ENCODE measurements around the gene BOLA3. TPM values are rescaled to one million over a fixed set of nuclear protein-coding genes. Genes with fewer than 3 reads are reported as not detected.

BOLA3 gene
- total and polyA plus RNA-seq, 2 donors (not counting 1 experiment from before 2014, with no cell fraction given): 28.2 to 48.8 TPM

DNA sequence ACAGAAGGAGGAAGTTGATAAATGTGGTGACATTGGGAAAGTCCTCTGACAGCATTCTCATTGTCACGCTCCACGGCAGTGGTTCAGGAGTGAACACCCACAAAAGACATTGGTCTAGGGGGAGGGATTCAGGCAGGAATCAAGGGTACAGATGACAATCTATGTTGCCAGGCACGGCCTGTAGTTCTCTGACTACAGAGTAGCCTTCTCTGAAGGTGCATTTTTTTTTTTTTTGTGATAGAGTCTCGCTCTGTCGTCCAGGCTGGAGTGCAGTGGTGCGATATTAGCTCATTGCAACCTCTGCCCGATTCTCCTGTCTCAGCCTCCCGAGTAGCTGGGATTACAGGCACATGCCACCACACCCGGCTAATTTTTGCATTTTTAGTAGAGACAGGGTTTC, 38.3 kb upstream of the BOLA3 start:
- Histone ChIP-seq H3K9ac (ENCODE audit: insufficient read depth, low read length) (no peak overlapping the region), H4K20me1 (ENCODE audit: control insufficient read depth, extremely low read depth, insufficient read depth, low read length) (no peaks in the 10 kb centered on the region), H3K27me3 (ENCODE audit: control insufficient read depth, insufficient read depth, low read length) (peaks cover 3% of the 10 kb centered on the region), H2AFZ (ENCODE audit: low read length) (no peak overlapping the region), H3K79me2 (ENCODE audit: control insufficient read depth, insufficient read depth, low read length) (no peaks in the 10 kb centered on the region), H3K9me3 (ENCODE audit: control insufficient read depth, insufficient read depth, low read depth, low read length) (no peaks in the 10 kb centered on the region), H3K4me1 (ENCODE audit: control insufficient read depth, extremely low read depth, insufficient read depth, low read length) (peaks cover 3% of the 10 kb centered on the region), H3K36me3 (ENCODE audit: control insufficient read depth, insufficient read depth, low read length) (no peaks in the 10 kb centered on the region), H3K4me3 (replicated peaks in 1 of 4; ENCODE audit: control extremely low read depth in 1 of 4, insufficient read depth in 1 of 4, low read depth in 3 of 4, low read length in 4 of 4) (no peak overlapping the region), H3K27ac (ENCODE audit: insufficient read depth, low read length) (no peak overlapping the region), H3K4me2 (ENCODE audit: extremely low read depth, insufficient read depth, low read length) (no peak overlapping the region)
- no peak for DNase-seq (ENCODE audit: low read depth in 2 of 2)
- no peak for TF ChIP-seq EZH2 (IDR thresholded peaks at IDR 0.05; ENCODE audit: low read length, missing control alignments)
- TF ChIP-seq, protein P1, sequence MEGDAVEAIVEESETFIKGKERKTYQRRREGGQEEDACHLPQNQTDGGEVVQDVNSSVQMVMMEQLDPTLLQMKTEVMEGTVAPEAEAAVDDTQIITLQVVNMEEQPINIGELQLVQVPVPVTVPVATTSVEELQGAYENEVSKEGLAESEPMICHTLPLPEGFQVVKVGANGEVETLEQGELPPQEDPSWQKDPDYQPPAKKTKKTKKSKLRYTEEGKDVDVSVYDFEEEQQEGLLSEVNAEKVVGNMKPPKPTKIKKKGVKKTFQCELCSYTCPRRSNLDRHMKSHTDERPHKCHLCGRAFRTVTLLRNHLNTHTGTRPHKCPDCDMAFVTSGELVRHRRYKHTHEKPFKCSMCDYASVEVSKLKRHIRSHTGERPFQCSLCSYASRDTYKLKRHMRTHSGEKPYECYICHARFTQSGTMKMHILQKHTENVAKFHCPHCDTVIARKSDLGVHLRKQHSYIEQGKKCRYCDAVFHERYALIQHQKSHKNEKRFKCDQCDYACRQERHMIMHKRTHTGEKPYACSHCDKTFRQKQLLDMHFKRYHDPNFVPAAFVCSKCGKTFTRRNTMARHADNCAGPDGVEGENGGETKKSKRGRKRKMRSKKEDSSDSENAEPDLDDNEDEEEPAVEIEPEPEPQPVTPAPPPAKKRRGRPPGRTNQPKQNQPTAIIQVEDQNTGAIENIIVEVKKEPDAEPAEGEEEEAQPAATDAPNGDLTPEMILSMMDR (conservative IDR thresholded peaks at IDR 0.05 in 1 of 2, IDR thresholded peaks at IDR 0.05 in 1 of 2; ENCODE audit: low read depth in 1 of 2, low read length in 2 of 2): no peak

DNA sequence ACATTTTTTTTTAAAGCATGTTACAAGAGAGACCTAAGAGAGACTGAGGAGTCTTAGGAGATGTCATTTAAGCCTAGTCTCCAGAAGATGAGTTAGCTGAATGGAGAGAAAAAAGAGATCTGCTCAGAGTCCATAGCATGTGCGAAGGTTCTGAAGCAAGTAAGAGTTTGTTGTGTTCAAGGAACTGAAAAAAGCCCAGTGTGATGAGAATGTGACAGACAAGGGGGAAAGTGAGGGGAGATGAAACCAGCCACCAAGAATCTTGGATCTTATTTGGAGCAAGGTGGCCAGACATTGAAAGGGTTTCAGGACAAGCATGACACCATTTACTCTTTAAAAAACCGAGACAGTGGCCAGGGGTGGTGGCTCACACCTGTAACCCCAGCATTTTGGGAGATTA, 36.2 kb upstream of the BOLA3 start:
- no peak overlapping the region for H3K27ac ChIP-seq (ENCODE audit: insufficient read depth, low read length)
- no peak overlapping the region for H2AFZ ChIP-seq (ENCODE audit: low read length)
- H3K79me2 ChIP-seq (ENCODE audit: control insufficient read depth, insufficient read depth, low read length): no peaks in the 10 kb centered on the region
- TF ChIP-seq, protein P1 (conservative IDR thresholded peaks at IDR 0.05 in 1 of 2, IDR thresholded peaks at IDR 0.05 in 1 of 2; ENCODE audit: low read depth in 1 of 2, low read length in 2 of 2): no peak
- no peak for TF ChIP-seq EZH2 (IDR thresholded peaks at IDR 0.05; ENCODE audit: low read length, missing control alignments)
- no peak overlapping the region for H3K4me2 ChIP-seq (ENCODE audit: extremely low read depth, insufficient read depth, low read length)
- no peak for DNase-seq (ENCODE audit: low read depth in 2 of 2)
- H3K9ac ChIP-seq (ENCODE audit: insufficient read depth, low read length): no peak overlapping the region
- no peaks in the 10 kb centered on the region for H4K20me1 ChIP-seq (ENCODE audit: control insufficient read depth, extremely low read depth, insufficient read depth, low read length)
- H3K36me3 ChIP-seq (ENCODE audit: control insufficient read depth, insufficient read depth, low read length): no peaks in the 10 kb centered on the region
- no peaks in the 10 kb centered on the region for H3K9me3 ChIP-seq (ENCODE audit: control insufficient read depth, insufficient read depth, low read depth, low read length)
- no peak overlapping the region for H3K4me3 ChIP-seq (replicated peaks in 1 of 4; ENCODE audit: control extremely low read depth in 1 of 4, insufficient read depth in 1 of 4, low read depth in 3 of 4, low read length in 4 of 4)
- peaks cover 3% of the 10 kb centered on the region for H3K27me3 ChIP-seq (ENCODE audit: control insufficient read depth, insufficient read depth, low read length)
- H3K4me1 ChIP-seq (ENCODE audit: control insufficient read depth, extremely low read depth, insufficient read depth, low read length): peaks cover 3% of the 10 kb centered on the region

DNA sequence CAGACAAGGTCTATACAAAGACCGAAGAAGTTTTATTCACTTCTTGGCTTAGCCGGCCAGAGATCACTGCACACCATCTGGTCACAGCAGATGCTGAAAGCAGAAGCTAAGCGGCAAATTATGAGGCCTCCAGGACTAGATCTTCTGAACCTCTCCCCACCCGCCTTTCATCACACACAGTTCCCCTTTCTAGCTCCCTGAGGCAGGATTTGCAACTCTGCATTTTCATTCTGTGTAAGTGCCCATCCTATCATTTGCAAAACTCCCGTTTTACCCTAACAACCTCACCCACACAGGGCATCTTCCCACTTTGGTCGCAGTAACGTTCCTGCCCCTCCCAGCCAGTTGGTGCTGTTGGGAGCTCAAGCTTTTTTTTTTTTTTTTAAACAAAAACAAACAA, 34.0 kb upstream of the BOLA3 start:
- no peaks in the 10 kb centered on the region for H3K4me1 ChIP-seq (ENCODE audit: control insufficient read depth, extremely low read depth, insufficient read depth, low read length)
- TF ChIP-seq, protein P1 (conservative IDR thresholded peaks at IDR 0.05 in 1 of 2, IDR thresholded peaks at IDR 0.05 in 1 of 2; ENCODE audit: low read depth in 1 of 2, low read length in 2 of 2): no peak
- TF ChIP-seq EZH2 (IDR thresholded peaks at IDR 0.05; ENCODE audit: low read length, missing control alignments): no peak
- no peak overlapping the region for H3K4me3 ChIP-seq (replicated peaks in 1 of 4; ENCODE audit: control extremely low read depth in 1 of 4, insufficient read depth in 1 of 4, low read depth in 3 of 4, low read length in 4 of 4)
- H3K27ac ChIP-seq (ENCODE audit: insufficient read depth, low read length): no peak overlapping the region
- peaks cover 3% of the 10 kb centered on the region for H3K27me3 ChIP-seq (ENCODE audit: control insufficient read depth, insufficient read depth, low read length)
- H3K9ac ChIP-seq (ENCODE audit: insufficient read depth, low read length): no peak overlapping the region
- no peak overlapping the region for H3K4me2 ChIP-seq (ENCODE audit: extremely low read depth, insufficient read depth, low read length)
- H4K20me1 ChIP-seq (ENCODE audit: control insufficient read depth, extremely low read depth, insufficient read depth, low read length): no peaks in the 10 kb centered on the region
- DNase-seq (ENCODE audit: low read depth in 2 of 2): no peak
- peak overlapping the region; percentile 51 for H2AFZ ChIP-seq (ENCODE audit: low read length)
- H3K36me3 ChIP-seq (ENCODE audit: control insufficient read depth, insufficient read depth, low read length): no peaks in the 10 kb centered on the region
- peaks cover 16% of the 10 kb centered on the region for H3K79me2 ChIP-seq (ENCODE audit: control insufficient read depth, insufficient read depth, low read length)
- no peaks in the 10 kb centered on the region for H3K9me3 ChIP-seq (ENCODE audit: control insufficient read depth, insufficient read depth, low read depth, low read length)

All from fibroblast of lung (primary cell).